Neural progenitor cell (in vitro differentiated cells): ENCODE results near the gene RPL14. TPM values are rescaled to one million over a fixed set of nuclear protein-coding genes. Genes with fewer than 3 reads are reported as not detected.
A peak's percentile ranks its signal among the peaks of the same experiment; 100 is the strongest.
"Not testable (repeated sequence)": the region's sequence is repeated elsewhere in the genome, so short reads cannot be mapped to it uniquely, and the experiment has no call there.

Experiments
- DNase-seq: peaks from one replicate; pipeline ENCODE4 v3.0.0-alpha.2; 2016; ENCODE audit warnings: low spot score
- H2AFZ ChIP-seq: fragments of 200-600 bp; sonication (generic); replicated peaks from 2 replicates; pipeline ENCODE4 v1.6.1; 2016; ENCODE audit warnings: antibody characterized with exemption
- H3F3A ChIP-seq: fragments of 200-600 bp; sonication (generic); 2 replicates; pipeline ENCODE4 v1.6.1; 2016; ENCODE audit warnings: antibody characterized with exemption, low read depth
- H3K27ac ChIP-seq: fragments of 200-600 bp; sonication (generic); 2 replicates; pipeline ENCODE4 v1.5.1; 2016; ENCODE audit warnings: mild to moderate bottlenecking
- H3K27me3 ChIP-seq: fragments of 200-600 bp; sonication (generic); 2 replicates; pipeline ENCODE4 v1.6.1; 2016; ENCODE audit warnings: mild to moderate bottlenecking, moderate library complexity
- H3K36me3 ChIP-seq: fragments of 200-600 bp; sonication (generic); 2 replicates; pipeline ENCODE4 v1.5.1; 2016
- H3K4me1 ChIP-seq: fragments of 200-600 bp; sonication (generic); 2 replicates; pipeline ENCODE4 v1.6.1; 2016; ENCODE audit warnings: mixed run types
- H3K4me2 ChIP-seq: fragments of 200-600 bp; sonication (generic); 2 replicates; pipeline ENCODE4 v1.6.1; 2016
- H3K4me3 ChIP-seq: fragments of 200-600 bp; sonication (generic); 2 replicates; pipeline ENCODE4 v1.5.1; 2016
- H3K79me2 ChIP-seq: fragments of 200-600 bp; sonication (generic); 2 replicates; pipeline ENCODE4 v1.6.1; 2016; ENCODE audit warnings: low read depth
- H3K9ac ChIP-seq: fragments of 200-600 bp; sonication (generic); 2 replicates; pipeline ENCODE4 v1.6.1; 2016
- H3K9me3 ChIP-seq: fragments of 200-600 bp; sonication (generic); 2 replicates; pipeline ENCODE4 v1.5.1; 2016; ENCODE audit warnings: low read depth
- H4K20me1 ChIP-seq: fragments of 200-600 bp; sonication (generic); 2 replicates; pipeline ENCODE4 v1.6.1; 2016; ENCODE audit warnings: low read depth
- H3K27ac Mint-ChIP-seq: 3 replicates; pipeline ENCODE4 v1.8.0; 2021; ENCODE audit warnings: mixed read lengths
- H3K27me3 Mint-ChIP-seq: 2 replicates; pipeline ENCODE4 v1.8.0; 2022; ENCODE audit warnings: low read depth, mild to moderate bottlenecking, inconsistent platforms, moderate library complexity, mixed read lengths; ENCODE audit not compliant: insufficient read depth
- H3K36me3 Mint-ChIP-seq: 3 replicates; pipeline ENCODE4 v1.8.0; 2021; ENCODE audit warnings: mixed read lengths
- H3K4me1 Mint-ChIP-seq: 3 replicates; pipeline ENCODE4 v1.8.0; 2021; ENCODE audit warnings: mixed read lengths
- H3K4me3 Mint-ChIP-seq: 3 replicates; pipeline ENCODE4 v1.8.0; 2021; ENCODE audit warnings: mild to moderate bottlenecking, moderate library complexity, mixed read lengths
- H3K9me3 Mint-ChIP-seq: 3 replicates; pipeline ENCODE4 v1.8.0; 2020; ENCODE audit warnings: mixed read lengths
- CTCF ChIP-seq: fragments of 200-600 bp; sonication (generic); IDR thresholded peaks from 2 replicates; pipeline ENCODE4 v1.5.1; 2017; ENCODE audit warnings: antibody characterized with exemption, mild to moderate bottlenecking
- EZH2 ChIP-seq: fragments of 200-600 bp; sonication (generic); IDR thresholded peaks from 2 replicates; pipeline ENCODE4 v1.6.1; 2017; ENCODE audit warnings: antibody characterized with exemption, mild to moderate bottlenecking, moderate library complexity
- EZH2phosphoT487 ChIP-seq: fragments of 200-600 bp; sonication (generic); IDR thresholded peaks from 2 replicates; pipeline ENCODE4 v1.6.1; 2017; ENCODE audit warnings: antibody characterized with exemption
- total RNA-seq: library from RNA; depleted of rRNA; stranded (reverse); fragments of >200 nt; gene quantifications from 2 replicates; pipeline ENCODE4 v1.2.3, GENCODE V29; 2015; ENCODE audit warnings: low replicate concordance

The RPL14 gene
- total RNA-seq, 1 donor from 2014 or later = 948 TPM

- peaks cover 26% of the 10 kb centered on the region for H4K20me1 ChIP-seq
- H3K4me3 Mint-ChIP-seq = peak overlapping the region; percentile 96
- H3K4me2 ChIP-seq = no peak overlapping the region
- no peak overlapping the region for H3K27ac ChIP-seq
- H3K36me3 ChIP-seq = peaks cover 14% of the 10 kb centered on the region
- peaks cover 39% of the 10 kb centered on the region for H3K79me2 ChIP-seq
- H3K27me3 Mint-ChIP-seq = no peaks in the 10 kb centered on the region
- no peaks in the 10 kb centered on the region for H3K9me3 Mint-ChIP-seq
- peaks cover 11% of the 10 kb centered on the region for H3K36me3 Mint-ChIP-seq
- H2AFZ ChIP-seq = no peak overlapping the region
- no peak overlapping the region for H3K4me3 ChIP-seq
- H3K27ac Mint-ChIP-seq = no peak overlapping the region
- no peak overlapping the region for H3K9ac ChIP-seq
- no peaks in the 10 kb centered on the region for H3K9me3 ChIP-seq
- H3K4me1 Mint-ChIP-seq = peaks cover 40% of the 10 kb centered on the region
- peaks cover 22% of the 10 kb centered on the region for H3F3A ChIP-seq
- no peak for TF ChIP-seq EZH2
- no peak for TF ChIP-seq CTCF
- no peak for TF ChIP-seq EZH2phosphoT487
- H3K27me3 ChIP-seq = no peaks in the 10 kb centered on the region
- no peak for DNase-seq
- H3K4me1 ChIP-seq = peaks cover 13% of the 10 kb centered on the region
Measured at GRCh38 chr3:40455328-40455727, 1.8 kb upstream of the RPL14 start.

- no peaks in the 10 kb centered on the region for H3K9me3 ChIP-seq
- peaks cover 33% of the 10 kb centered on the region for H4K20me1 ChIP-seq
- peaks cover 14% of the 10 kb centered on the region for H3K36me3 ChIP-seq
- TF ChIP-seq CTCF (no peak), EZH2 (no peak), EZH2phosphoT487 (no peak)
- H3K36me3 Mint-ChIP-seq = peaks cover 16% of the 10 kb centered on the region
- peak overlapping the region; percentile 16 for H3K27ac ChIP-seq
- H3K4me2 ChIP-seq = peak overlapping the region; percentile 87
- peaks cover 42% of the 10 kb centered on the region for H3K79me2 ChIP-seq
- no peaks in the 10 kb centered on the region for H3K27me3 ChIP-seq
- no peaks in the 10 kb centered on the region for H3K27me3 Mint-ChIP-seq
- peak overlapping the region; percentile 75 for H2AFZ ChIP-seq
- H3K9ac ChIP-seq = peak overlapping the region; percentile 93
- peaks cover 13% of the 10 kb centered on the region for H3K4me1 ChIP-seq
- peak overlapping the region; percentile 84 for H3K4me3 ChIP-seq
- DNase-seq = no peak
- peak overlapping the region; percentile 96 for H3K27ac Mint-ChIP-seq
- H3K9me3 Mint-ChIP-seq = no peaks in the 10 kb centered on the region
- H3K4me3 Mint-ChIP-seq = peak overlapping the region; percentile 96
- peaks cover 40% of the 10 kb centered on the region for H3K4me1 Mint-ChIP-seq
- H3F3A ChIP-seq = peaks cover 29% of the 10 kb centered on the region
Measured at GRCh38 chr3:40456279-40456939, 730 bp upstream of the RPL14 start.

- Histone ChIP-seq H3K36me3 (peaks cover 14% of the 10 kb centered on the region), H3K27ac (no peak overlapping the region), H3F3A (peaks cover 35% of the 10 kb centered on the region), H3K4me2 (peak overlapping the region; percentile 87), H3K27me3 (no peaks in the 10 kb centered on the region), H3K4me1 (peaks cover 13% of the 10 kb centered on the region), H4K20me1 (peaks cover 33% of the 10 kb centered on the region), H3K4me3 (peak overlapping the region; percentile 84), H3K9me3 (no peaks in the 10 kb centered on the region), H3K9ac (peak overlapping the region; percentile 93), H3K79me2 (peaks cover 42% of the 10 kb centered on the region), H2AFZ (no peak overlapping the region)
- peaks cover 23% of the 10 kb centered on the region for H3K36me3 Mint-ChIP-seq
- no peaks in the 10 kb centered on the region for H3K27me3 Mint-ChIP-seq
- DNase-seq = no peak
- no peak overlapping the region for H3K27ac Mint-ChIP-seq
- TF ChIP-seq CTCF = no peak
- no peak for TF ChIP-seq EZH2phosphoT487
- TF ChIP-seq EZH2 = no peak
- H3K4me3 Mint-ChIP-seq = peak overlapping the region; percentile 96
- H3K9me3 Mint-ChIP-seq = no peaks in the 10 kb centered on the region
- H3K4me1 Mint-ChIP-seq = peaks cover 32% of the 10 kb centered on the region
Measured at GRCh38 chr3:40458473-40458872, 1.3 kb downstream of the RPL14 start.

GRCh38 chr3:40460481-40460880 lies 3.3 kb downstream of the RPL14 start:
- Mint-ChIP-seq H3K36me3 (peaks cover 34% of the 10 kb centered on the region), H3K4me1 (peaks cover 23% of the 10 kb centered on the region)
- peaks cover 50% of the 10 kb centered on the region for H3F3A ChIP-seq
- not testable (repeated sequence) for H3K9me3 ChIP-seq, H3K27me3 Mint-ChIP-seq, H3K4me2 ChIP-seq, H3K27ac ChIP-seq, H3K4me3 Mint-ChIP-seq, H3K9me3 Mint-ChIP-seq, H3K27me3 ChIP-seq, H3K27ac Mint-ChIP-seq, H2AFZ ChIP-seq, H3K9ac ChIP-seq, DNase-seq, H3K4me3 ChIP-seq
- peaks cover 13% of the 10 kb centered on the region for H3K4me1 ChIP-seq
- H4K20me1 ChIP-seq = peaks cover 33% of the 10 kb centered on the region
- H3K79me2 ChIP-seq = peaks cover 42% of the 10 kb centered on the region
- H3K36me3 ChIP-seq = peaks cover 17% of the 10 kb centered on the region
